Hepatocyte (in vitro differentiated cells): ENCODE data around the gene MFSD6. TPM values are rescaled to one million over a fixed set of nuclear protein-coding genes. Genes with fewer than 3 reads are reported as not detected.

Experiments
- DNase-seq: peaks from one replicate; pipeline ENCODE4 v3.0.0-alpha.2; 2016; ENCODE audit warnings: low spot score
- H2AFZ ChIP-seq: fragments of 200-600 bp; sonication (generic); 2 replicates; pipeline ENCODE4 v1.6.0; 2016; ENCODE audit warnings: antibody characterized with exemption, mild to moderate bottlenecking
- H3K27ac ChIP-seq: fragments of 200-600 bp; sonication (generic); 2 replicates; pipeline ENCODE4 v1.5.1; 2016; ENCODE audit warnings: mild to moderate bottlenecking
- H3K27me3 ChIP-seq: fragments of 200-600 bp; sonication (generic); 2 replicates; pipeline ENCODE4 v1.6.1; 2016
- H3K36me3 ChIP-seq: fragments of 200-600 bp; sonication (generic); replicated peaks from 2 replicates; pipeline ENCODE4 v1.5.1; 2016; ENCODE audit warnings: low read depth; ENCODE audit not compliant: insufficient read depth
- H3K4me1 ChIP-seq: fragments of 200-600 bp; sonication (generic); 2 replicates; pipeline ENCODE4 v1.5.1; 2016; ENCODE audit warnings: mild to moderate bottlenecking, moderate library complexity; ENCODE audit not compliant: insufficient read depth
- H3K4me2 ChIP-seq: fragments of 200-600 bp; sonication (generic); 2 replicates; pipeline ENCODE4 v1.6.0; 2016
- H3K4me3 ChIP-seq: fragments of 200-600 bp; sonication (generic); 2 replicates; pipeline ENCODE4 v1.5.1; 2016; ENCODE audit warnings: mild to moderate bottlenecking
- H3K79me2 ChIP-seq: fragments of 200-600 bp; sonication (generic); 2 replicates; pipeline ENCODE4 v1.6.0; 2017; ENCODE audit warnings: mild to moderate bottlenecking
- H3K9me2 ChIP-seq: fragments of 200-600 bp; sonication (generic); replicated peaks from 2 replicates; pipeline ENCODE4 v1.6.0; 2017; ENCODE audit warnings: mild to moderate bottlenecking; ENCODE audit not compliant: insufficient read depth
- H3K9me3 ChIP-seq: fragments of 200-600 bp; sonication (generic); 2 replicates; pipeline ENCODE4 v1.5.1; 2016; ENCODE audit warnings: low read depth, mild to moderate bottlenecking
- H4K20me1 ChIP-seq: fragments of 200-600 bp; sonication (generic); 2 replicates; pipeline ENCODE4 v1.6.0; 2016; ENCODE audit warnings: mild to moderate bottlenecking; ENCODE audit not compliant: insufficient read depth, poor library complexity, severe bottlenecking
- CTCF ChIP-seq: fragments of 200-600 bp; sonication (generic); IDR thresholded peaks from 2 replicates; pipeline ENCODE4 v1.5.1; 2016; ENCODE audit warnings: antibody characterized with exemption, mild to moderate bottlenecking; ENCODE audit not compliant: poor library complexity
- EZH2 ChIP-seq: fragments of 200-600 bp; sonication (generic); IDR thresholded peaks from 2 replicates; pipeline ENCODE4 v1.6.1; 2016; ENCODE audit warnings: antibody characterized with exemption, mild to moderate bottlenecking, borderline replicate concordance
- EZH2phosphoT487 ChIP-seq: fragments of 200-600 bp; sonication (generic); IDR thresholded peaks from one replicate; pipeline ENCODE4 v1.6.1; 2018; ENCODE audit warnings: antibody characterized with exemption, mild to moderate bottlenecking, low read depth, moderate library complexity; ENCODE audit not compliant: unreplicated experiment, severe bottlenecking
- WGBS: methylation state at CpG from one replicate; pipeline ENCODE4 v1.1.6; 2016; ENCODE audit warnings: low lambda C conversion rate; ENCODE audit errors: missing lambda C conversion rate; 5-methylcytosine and 5-hydroxymethylcytosine counted together
- polyA plus RNA-seq: library from polyadenylated mRNA; unstranded; fragments of >200 nt; fragmentation: Nextera tagmentation; extraction: Ambion mirVana; gene quantifications from 2 replicates; pipeline ENCODE4 v1.2.1, GENCODE V29; 2016
- total RNA-seq: library from RNA; depleted of rRNA; stranded (reverse); fragments of >200 nt; gene quantifications from 2 replicates; pipeline ENCODE4 v1.2.3, GENCODE V29; 2014

The MFSD6 gene
- total and polyA plus RNA-seq, 2 experiments from 2014 or later, result 9.7 to 15.9 TPM

- WGBS, result 84% methylated on average over 3 of the region's 3 CpGs
- Histone ChIP-seq H3K36me3 (no peaks in the 10 kb centered on the region), H3K4me2 (no peak overlapping the region), H3K9me2 (no peaks in the 10 kb centered on the region), H4K20me1 (no peaks in the 10 kb centered on the region), H3K4me3 (no peak overlapping the region), H3K79me2 (no peaks in the 10 kb centered on the region), H3K27ac (no peak overlapping the region), H3K9me3 (no peaks in the 10 kb centered on the region), H2AFZ (no peak overlapping the region), H3K4me1 (no peaks in the 10 kb centered on the region), H3K27me3 (no peaks in the 10 kb centered on the region)
- no peak for DNase-seq
- TF ChIP-seq CTCF, result no peak
- TF ChIP-seq EZH2, result no peak
- no peak for TF ChIP-seq EZH2phosphoT487
Observed at GRCh38 chr2:190503088-190503487, 94.9 kb downstream of the MFSD6 start.

- no peak overlapping the region for H3K27ac ChIP-seq
- H3K9me2 ChIP-seq, result no peaks in the 10 kb centered on the region
- no peak for TF ChIP-seq EZH2phosphoT487
- TF ChIP-seq EZH2, result no peak
- no peak for TF ChIP-seq CTCF
- no peak for DNase-seq
- no peak overlapping the region for H2AFZ ChIP-seq
- WGBS, result 94% methylated on average over 3 of the region's 3 CpGs
- H3K4me2 ChIP-seq, result no peak overlapping the region
- no peaks in the 10 kb centered on the region for H3K27me3 ChIP-seq
- no peaks in the 10 kb centered on the region for H3K36me3 ChIP-seq
- H3K4me1 ChIP-seq, result no peaks in the 10 kb centered on the region
- H3K9me3 ChIP-seq, result no peaks in the 10 kb centered on the region
- H3K79me2 ChIP-seq, result no peaks in the 10 kb centered on the region
- H3K4me3 ChIP-seq, result no peak overlapping the region
- H4K20me1 ChIP-seq, result no peaks in the 10 kb centered on the region
Observed at GRCh38 chr2:190504912-190505311, 96.8 kb downstream of the MFSD6 start.

GRCh38 chr2:190505696-190506095 is 97.5 kb downstream of the MFSD6 start:
- Histone ChIP-seq H4K20me1 (no peaks in the 10 kb centered on the region), H3K4me2 (no peak overlapping the region), H2AFZ (no peak overlapping the region), H3K27ac (no peak overlapping the region), H3K4me1 (no peaks in the 10 kb centered on the region), H3K9me3 (no peaks in the 10 kb centered on the region), H3K27me3 (no peaks in the 10 kb centered on the region), H3K4me3 (no peak overlapping the region), H3K36me3 (no peaks in the 10 kb centered on the region), H3K79me2 (no peaks in the 10 kb centered on the region), H3K9me2 (no peaks in the 10 kb centered on the region)
- DNase-seq, result no peak
- TF ChIP-seq EZH2phosphoT487 (no peak), EZH2 (no peak), CTCF (no peak)
- WGBS, result 96% methylated on average over 1 of the region's 1 CpG

- Histone ChIP-seq H3K4me1 (no peaks in the 10 kb centered on the region), H3K4me2 (no peak overlapping the region), H3K4me3 (no peak overlapping the region), H2AFZ (no peak overlapping the region), H3K27me3 (no peaks in the 10 kb centered on the region), H3K27ac (no peak overlapping the region), H3K79me2 (no peaks in the 10 kb centered on the region), H3K9me2 (no peaks in the 10 kb centered on the region), H3K36me3 (no peaks in the 10 kb centered on the region), H4K20me1 (no peaks in the 10 kb centered on the region), H3K9me3 (no peaks in the 10 kb centered on the region)
- DNase-seq, result no peak
- TF ChIP-seq EZH2, result no peak
- TF ChIP-seq EZH2phosphoT487, result no peak
- TF ChIP-seq CTCF, result no peak
- 66% methylated on average over 2 of the region's 2 CpGs for WGBS
Observed at GRCh38 chr2:190506666-190507065, 98.5 kb downstream of the MFSD6 start.
